SK-N-SH treated with all-trans-retinoic acid at 6 μM for 48 hours (cell line): Measurements from ENCODE around the gene REPIN1.
A peak's percentile ranks its signal among the peaks of the same experiment; 100 is the strongest.

Experiments
- ATAC-seq: fragments of 200-7000 bp; cut with Tn5 transposase; 3 replicates; pipeline ENCODE4 v1.9.1; 2020; ENCODE audit warnings: mild to moderate bottlenecking, moderate library complexity
- BACH2 ChIP-seq: fragments of 250-450 bp; sonication (Bioruptor Pico); IDR thresholded peaks from 2 replicates; pipeline ENCODE4 v1.9.0; 2021; ENCODE audit warnings: mild to moderate bottlenecking, borderline replicate concordance
- CSDC2 ChIP-seq: fragments of 250-450 bp; sonication (Bioruptor Pico); IDR thresholded peaks from 2 replicates; pipeline ENCODE4 v1.5.0; 2020; ENCODE audit warnings: mild to moderate bottlenecking, moderate library complexity
- ESRRG ChIP-seq: fragments of 250-450 bp; sonication (Bioruptor Pico); IDR thresholded peaks from 2 replicates; pipeline ENCODE4 v1.6.1; 2021; ENCODE audit warnings: mild to moderate bottlenecking
- ISL1 ChIP-seq: fragments of 250-450 bp; sonication (Bioruptor Pico); IDR thresholded peaks from 2 replicates; pipeline ENCODE4 v2.1.2; 2022; ENCODE audit warnings: mild to moderate bottlenecking, moderate library complexity
- OSR1 ChIP-seq: fragments of 250-450 bp; sonication (Bioruptor Pico); IDR thresholded peaks from 2 replicates; pipeline ENCODE4 v1.8.0; 2022; ENCODE audit warnings: moderate library complexity, mild to moderate bottlenecking, inconsistent platforms
- POU6F1 ChIP-seq: fragments of 250-450 bp; sonication (Bioruptor Pico); IDR thresholded peaks from 2 replicates; pipeline ENCODE4 v1.8.0; 2021; ENCODE audit warnings: low read depth, mild to moderate bottlenecking, moderate library complexity, borderline replicate concordance
- PPARA ChIP-seq: fragments of 250-450 bp; sonication (Bioruptor Pico); IDR thresholded peaks from 2 replicates; pipeline ENCODE4 v1.5.0; 2020; ENCODE audit warnings: mild to moderate bottlenecking, borderline replicate concordance
- RARB ChIP-seq: fragments of 250-450 bp; sonication (Bioruptor Pico); IDR thresholded peaks from 2 replicates; pipeline ENCODE4 v1.8.0; 2021; ENCODE audit warnings: mild to moderate bottlenecking, moderate library complexity
- SNAI2 ChIP-seq: fragments of 250-450 bp; sonication (Bioruptor Pico); IDR thresholded peaks from 2 replicates; pipeline ENCODE4 v1.5.0; 2020; ENCODE audit warnings: mild to moderate bottlenecking, moderate library complexity
- TCF4 ChIP-seq: fragments of 250-450 bp; sonication (Bioruptor Pico); IDR thresholded peaks from 2 replicates; pipeline ENCODE4 v1.8.0; 2021; ENCODE audit warnings: mild to moderate bottlenecking, moderate library complexity, borderline replicate concordance
- TOX ChIP-seq: fragments of 250-450 bp; sonication (Bioruptor Pico); IDR thresholded peaks from 2 replicates; pipeline ENCODE4 v1.8.0; 2021; ENCODE audit warnings: mild to moderate bottlenecking, moderate library complexity, borderline replicate concordance
- TSHZ2 ChIP-seq: fragments of 250-450 bp; sonication (Bioruptor Pico); IDR thresholded peaks from 2 replicates; pipeline ENCODE4 v1.5.0; 2020; ENCODE audit warnings: mild to moderate bottlenecking, moderate library complexity
- ZC3H10 ChIP-seq: fragments of 250-450 bp; sonication (Bioruptor Pico); IDR thresholded peaks from 2 replicates; pipeline ENCODE4 v1.5.1; 2021; ENCODE audit warnings: mild to moderate bottlenecking, moderate library complexity
- ZFP3 ChIP-seq: fragments of 250-450 bp; sonication (Bioruptor Pico); IDR thresholded peaks from 2 replicates; pipeline ENCODE4 v1.5.0; 2020; ENCODE audit warnings: mild to moderate bottlenecking, moderate library complexity
- ZFP30 ChIP-seq: fragments of 450-650 bp; formaldehyde crosslinking; IDR thresholded peaks from 2 replicates; pipeline ENCODE4 v1.5.0; 2022; ENCODE audit warnings: mild to moderate bottlenecking, moderate library complexity
- ZNF70 ChIP-seq: fragments of 450-650 bp; formaldehyde crosslinking; IDR thresholded peaks from 2 replicates; pipeline ENCODE4 v1.5.0; 2020; ENCODE audit warnings: mild to moderate bottlenecking, moderate library complexity
- ZNF8 ChIP-seq: fragments of 450-650 bp; formaldehyde crosslinking; IDR thresholded peaks from 2 replicates; pipeline ENCODE4 v1.5.0; 2020; ENCODE audit warnings: mild to moderate bottlenecking, moderate library complexity
- TF ChIP-seq, protein P1 (sequence below): fragments of 250-450 bp; sonication (Bioruptor Pico); IDR thresholded peaks from 2 replicates; pipeline ENCODE4 v1.5.1; 2020; ENCODE audit warnings: low read depth, mild to moderate bottlenecking, moderate library complexity

Gene REPIN1

GRCh38 chr7:150361402-150361801, 7.2 kb upstream of the REPIN1 start (continued):
- TF ChIP-seq, protein P1, sequence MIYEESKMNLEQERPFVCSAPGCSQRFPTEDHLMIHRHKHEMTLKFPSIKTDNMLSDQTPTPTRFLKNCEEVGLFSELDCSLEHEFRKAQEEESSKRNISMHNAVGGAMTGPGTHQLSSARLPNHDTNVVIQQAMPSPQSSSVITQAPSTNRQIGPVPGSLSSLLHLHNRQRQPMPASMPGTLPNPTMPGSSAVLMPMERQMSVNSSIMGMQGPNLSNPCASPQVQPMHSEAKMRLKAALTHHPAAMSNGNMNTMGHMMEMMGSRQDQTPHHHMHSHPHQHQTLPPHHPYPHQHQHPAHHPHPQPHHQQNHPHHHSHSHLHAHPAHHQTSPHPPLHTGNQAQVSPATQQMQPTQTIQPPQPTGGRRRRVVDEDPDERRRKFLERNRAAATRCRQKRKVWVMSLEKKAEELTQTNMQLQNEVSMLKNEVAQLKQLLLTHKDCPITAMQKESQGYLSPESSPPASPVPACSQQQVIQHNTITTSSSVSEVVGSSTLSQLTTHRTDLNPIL = no peak

DNA sequence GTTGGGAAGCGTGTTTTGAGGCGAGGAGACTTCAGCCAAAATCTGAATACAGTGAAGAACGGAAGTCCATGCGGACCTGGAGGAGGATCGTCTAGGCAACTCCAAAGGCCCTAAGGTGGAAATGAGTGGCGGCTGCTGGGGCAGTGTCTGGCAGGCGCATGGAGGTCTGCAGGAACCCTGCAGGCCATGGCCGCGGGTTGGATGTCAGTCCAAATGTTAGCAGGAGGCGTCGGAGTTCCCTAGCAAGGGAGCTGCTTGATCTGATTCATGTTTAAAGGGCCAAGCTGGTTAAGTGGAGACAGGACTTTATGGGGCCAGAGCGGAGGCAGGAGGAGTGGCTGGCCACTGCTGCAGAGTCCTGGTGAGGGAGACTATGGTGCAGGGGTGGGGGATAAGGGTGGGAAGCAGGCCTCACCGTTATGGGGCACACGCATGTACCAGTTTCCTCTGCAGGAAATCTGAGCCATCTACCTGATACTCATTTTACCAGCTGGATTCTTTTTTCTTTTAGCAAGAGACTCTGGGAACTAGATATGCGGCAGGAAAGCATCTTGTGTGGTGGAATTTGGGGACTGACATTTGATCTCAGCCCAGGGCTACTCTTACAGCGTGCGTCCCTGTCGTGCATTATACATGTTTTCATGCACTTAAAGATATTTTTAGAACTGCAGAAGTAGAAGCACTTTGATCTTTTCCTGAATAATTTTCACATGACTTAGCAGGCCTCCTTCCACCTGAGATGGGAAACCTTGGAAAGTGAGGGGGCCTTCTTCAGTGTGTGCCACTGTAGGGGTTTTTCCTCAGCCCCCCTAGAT, 6.6 kb upstream of the REPIN1 start:
- TF ChIP-seq ZNF70 (CRISPR knock-in tag) = no peak
- TF ChIP-seq ZFP3 (CRISPR knock-in tag) = no peak
- TF ChIP-seq, protein P1 = no peak
- TF ChIP-seq ESRRG (CRISPR knock-in tag) = no peak
- TF ChIP-seq ZC3H10 (CRISPR knock-in tag) = no peak
- TF ChIP-seq RARB (CRISPR knock-in tag) = no peak
- TF ChIP-seq PPARA (CRISPR knock-in tag) = no peak
- TF ChIP-seq TSHZ2 (CRISPR knock-in tag) = no peak
- TF ChIP-seq ZNF8 = no peak

GRCh38 chr7:150363370-150363769, 5.3 kb upstream of the REPIN1 start:
- no peak for TF ChIP-seq CSDC2 (CRISPR knock-in tag)
- TF ChIP-seq ISL1 (CRISPR knock-in tag) = no peak
- no peak for TF ChIP-seq RARB (CRISPR knock-in tag)
- no peak for TF ChIP-seq ZNF8
- no peak for TF ChIP-seq ZNF70 (CRISPR knock-in tag)
- TF ChIP-seq ZFP3 (CRISPR knock-in tag) = no peak
- no peak for TF ChIP-seq TOX (CRISPR knock-in tag)
- no peak for TF ChIP-seq OSR1
- TF ChIP-seq SNAI2 (CRISPR knock-in tag) = no peak
- no peak for TF ChIP-seq ESRRG (CRISPR knock-in tag)
- TF ChIP-seq ZC3H10 (CRISPR knock-in tag) = no peak
- TF ChIP-seq PPARA (CRISPR knock-in tag) = no peak
- TF ChIP-seq POU6F1 (CRISPR knock-in tag) = no peak
- no peak for TF ChIP-seq ZFP30 (CRISPR knock-in tag)
- no peak for TF ChIP-seq TCF4 (CRISPR knock-in tag)
- TF ChIP-seq TSHZ2 (CRISPR knock-in tag) = no peak
- no peak for TF ChIP-seq BACH2 (CRISPR knock-in tag)

More for the DNA sequence above, 6.6 kb upstream of the REPIN1 start:
- no peak; the same call in 2 of the 3 replicates for ATAC-seq

More at GRCh38 chr7:150363370-150363769, 5.3 kb upstream of the REPIN1 start:
- ATAC-seq = peak; percentile 18; the same call in 2 of the 3 replicates
